HG03095 (cell line): ENCODE measurements around the gene IFIH1.

ENCODE experiments used
- ATAC-seq: cut with Tn5 transposase; IDR thresholded peaks from one replicate; pipeline ENCODE4 v1.9.1; 2021; ENCODE audit warnings: moderate library complexity; ENCODE audit not compliant: unreplicated experiment

Gene IFIH1

GRCh38 chr2:162312853-162313252, 5.6 kb downstream of the IFIH1 start:
- ATAC-seq, result no peak

- no peak for ATAC-seq
These were observed 9.6 kb downstream of the IFIH1 start for GRCh38 chr2:162308747-162309503.

- no peak for ATAC-seq
These were observed 12.6 kb downstream of the IFIH1 start for GRCh38 chr2:162305901-162306300.

GRCh38 chr2:162301877-162302276, 16.6 kb downstream of the IFIH1 start:
- ATAC-seq, result no peak

GRCh38 chr2:162301151-162301804, 17.2 kb downstream of the IFIH1 start:
- peak; percentile 66 for ATAC-seq

GRCh38 chr2:162300266-162300665, 18.2 kb downstream of the IFIH1 start:
- no peak for ATAC-seq

GRCh38 chr2:162298669-162299335, 19.7 kb downstream of the IFIH1 start:
- ATAC-seq, result no peak

- peak; percentile 57 for ATAC-seq
These were observed 20.4 kb downstream of the IFIH1 start for GRCh38 chr2:162297925-162298552.

GRCh38 chr2:162295009-162295408, 23.5 kb downstream of the IFIH1 start:
- no peak for ATAC-seq

GRCh38 chr2:162293122-162293786, 25.2 kb downstream of the IFIH1 start:
- ATAC-seq, result no peak

- no peak for ATAC-seq
These were observed 26.7 kb downstream of the IFIH1 start for GRCh38 chr2:162291748-162292147.

GRCh38 chr2:162282765-162283425, 35.6 kb downstream of the IFIH1 start:
- ATAC-seq, result no peak

GRCh38 chr2:162280654-162281053, 37.8 kb downstream of the IFIH1 start:
- no peak for ATAC-seq

- ATAC-seq, result no peak
These were observed 41.1 kb downstream of the IFIH1 start for GRCh38 chr2:162277381-162277780.

GRCh38 chr2:162267996-162268395, 50.5 kb downstream of the IFIH1 start:
- ATAC-seq, result no peak

- no peak for ATAC-seq
These were observed 51.0 kb downstream of the IFIH1 start for GRCh38 chr2:162267496-162267895.

GRCh38 chr2:162266460-162266760, 52.1 kb downstream of the IFIH1 start:
- ATAC-seq, result no peak

GRCh38 chr2:162265666-162266459, 52.6 kb downstream of the IFIH1 start:
- no peak for ATAC-seq

- peak; percentile 51 for ATAC-seq
These were observed 57.2 kb downstream of the IFIH1 start for GRCh38 chr2:162261032-162261945.
